Frontal cortex (tissue), 4 donors: ENCODE data around the gene SVOP. TPM values are rescaled to one million over a fixed set of nuclear protein-coding genes. Genes with fewer than 3 reads are reported as not detected.
"Not testable (repeated sequence)": the region's sequence is repeated elsewhere in the genome, so short reads cannot be mapped to it uniquely, and the experiment has no call there.

Experiments
- DNase-seq, 2 donors: peaks; one replicate each; pipeline ENCODE4 v3.0.0; 2012; ENCODE audit warnings: low spot score in 2 of 2
- FAIRE-seq: peaks from 2 replicates; lab custom pipeline; 2012; peaks lifted over from hg19 to GRCh38; lab: Jason Lieb, UNC
- total RNA-seq: library from RNA; depleted of rRNA; stranded (reverse); fragments of >200 nt; gene quantifications from one replicate; pipeline ENCODE4 v1.2.3, GENCODE V29; 2014
- donor health status: control.
- donor health status: control.
- donor health status: control.

Gene SVOP, protein sequence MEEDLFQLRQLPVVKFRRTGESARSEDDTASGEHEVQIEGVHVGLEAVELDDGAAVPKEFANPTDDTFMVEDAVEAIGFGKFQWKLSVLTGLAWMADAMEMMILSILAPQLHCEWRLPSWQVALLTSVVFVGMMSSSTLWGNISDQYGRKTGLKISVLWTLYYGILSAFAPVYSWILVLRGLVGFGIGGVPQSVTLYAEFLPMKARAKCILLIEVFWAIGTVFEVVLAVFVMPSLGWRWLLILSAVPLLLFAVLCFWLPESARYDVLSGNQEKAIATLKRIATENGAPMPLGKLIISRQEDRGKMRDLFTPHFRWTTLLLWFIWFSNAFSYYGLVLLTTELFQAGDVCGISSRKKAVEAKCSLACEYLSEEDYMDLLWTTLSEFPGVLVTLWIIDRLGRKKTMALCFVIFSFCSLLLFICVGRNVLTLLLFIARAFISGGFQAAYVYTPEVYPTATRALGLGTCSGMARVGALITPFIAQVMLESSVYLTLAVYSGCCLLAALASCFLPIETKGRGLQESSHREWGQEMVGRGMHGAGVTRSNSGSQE
- total RNA-seq: 40.8 TPM

DNA sequence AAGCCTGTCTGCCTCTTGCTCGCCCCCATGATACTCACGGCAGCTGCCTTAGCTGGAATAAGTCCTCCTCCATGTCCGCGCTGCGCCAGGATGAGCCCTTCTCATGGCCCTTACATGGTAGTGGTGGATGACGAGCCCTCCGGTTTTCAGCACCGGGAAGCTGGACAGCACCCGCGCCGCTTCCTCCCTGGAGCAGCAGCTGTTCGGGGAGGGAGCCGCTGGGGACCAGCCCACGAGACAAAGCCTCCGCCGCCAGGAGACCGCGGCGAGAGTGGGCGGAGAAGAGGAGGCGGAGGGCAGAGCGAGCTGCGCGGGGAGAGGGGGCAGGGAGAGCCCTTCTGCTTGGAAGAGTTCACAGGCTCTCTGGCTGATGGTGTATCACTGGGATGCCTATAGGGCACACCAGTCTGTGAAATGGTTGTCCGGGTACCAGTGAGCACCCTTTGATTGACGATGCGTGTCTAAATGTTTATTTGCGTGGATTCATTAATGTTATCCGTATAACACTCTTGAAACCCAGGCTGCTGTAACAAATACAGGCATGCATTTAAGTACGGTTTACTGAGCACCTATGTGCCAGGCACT lies at the start of gene SVOP:
Gene SVOP (minus strand): TSS at position 273 of the 585 bp plus-strand sequence. CDS start 200 bp downstream, at position 73.
- FAIRE-seq: no peak

DNA sequence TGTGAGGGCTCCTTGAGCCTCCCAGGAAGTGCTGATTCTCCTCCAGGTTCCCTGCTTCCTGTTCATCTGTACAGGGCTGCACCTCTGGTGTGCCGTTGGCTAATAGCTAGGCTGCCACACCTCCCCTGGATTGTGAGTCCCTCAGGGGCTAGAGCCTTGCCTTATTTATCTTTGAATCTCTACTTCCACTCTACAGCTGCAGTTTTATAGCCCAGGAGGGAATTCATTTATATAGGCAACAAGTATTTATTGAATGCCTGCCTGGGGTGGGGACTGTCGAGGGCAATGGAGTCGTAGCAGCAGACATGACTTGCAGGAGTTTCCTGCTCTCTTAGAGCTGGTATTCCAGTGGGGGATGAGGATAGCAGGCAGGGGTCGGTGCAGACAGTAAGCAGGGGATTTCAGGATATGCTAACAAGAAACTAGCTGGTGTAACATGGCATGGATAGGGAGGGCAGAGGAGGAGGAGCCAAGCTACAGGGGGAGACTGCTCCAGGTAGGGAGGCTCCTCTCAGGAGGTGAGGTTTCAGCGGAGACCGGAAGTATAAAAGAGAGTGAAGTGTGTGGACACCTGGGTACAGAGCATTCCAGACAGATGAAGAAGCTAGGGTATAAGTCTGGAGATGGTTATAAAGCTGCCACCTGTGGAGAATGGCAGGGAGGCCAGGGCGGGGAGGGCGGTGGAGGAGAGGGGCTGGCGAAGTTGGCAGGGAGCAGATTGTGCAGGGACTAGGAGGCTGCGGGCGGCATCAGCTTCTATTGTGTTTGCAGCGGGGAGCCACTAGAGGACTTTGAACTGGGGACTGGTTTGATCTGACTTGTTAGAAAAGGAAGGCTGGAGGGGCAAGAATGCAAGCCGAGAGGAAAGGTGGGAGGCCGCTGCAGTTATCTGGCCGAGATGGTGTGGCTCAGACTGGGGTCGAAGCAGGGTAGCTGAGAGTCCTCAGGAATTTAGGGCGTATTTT lies 48.7 kb upstream of the SVOP start:
- no peak for DNase-seq
- FAIRE-seq: no peak

More for the DNA sequence above, at the start of gene SVOP:
- DNase-seq: peak; percentile 53 to 74

DNA sequence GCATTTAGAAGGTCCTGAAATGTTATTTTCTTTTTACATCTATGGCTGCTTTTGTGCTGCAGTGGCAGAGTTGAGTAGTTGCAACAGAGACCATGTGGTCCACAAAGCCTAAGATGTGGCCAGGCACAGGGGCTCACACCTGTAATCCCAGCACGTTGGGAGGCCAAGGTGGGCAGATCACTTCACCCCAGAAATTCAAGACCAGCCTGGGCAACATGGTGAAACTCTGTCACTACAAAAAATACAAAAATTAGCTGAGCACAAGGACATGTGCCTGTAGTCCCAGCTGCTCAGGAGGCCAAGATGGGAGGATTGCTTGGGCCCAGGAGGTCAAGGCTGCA lies 45.0 kb upstream of the SVOP start:
- FAIRE-seq (no peak), DNase-seq (no peak)

DNA sequence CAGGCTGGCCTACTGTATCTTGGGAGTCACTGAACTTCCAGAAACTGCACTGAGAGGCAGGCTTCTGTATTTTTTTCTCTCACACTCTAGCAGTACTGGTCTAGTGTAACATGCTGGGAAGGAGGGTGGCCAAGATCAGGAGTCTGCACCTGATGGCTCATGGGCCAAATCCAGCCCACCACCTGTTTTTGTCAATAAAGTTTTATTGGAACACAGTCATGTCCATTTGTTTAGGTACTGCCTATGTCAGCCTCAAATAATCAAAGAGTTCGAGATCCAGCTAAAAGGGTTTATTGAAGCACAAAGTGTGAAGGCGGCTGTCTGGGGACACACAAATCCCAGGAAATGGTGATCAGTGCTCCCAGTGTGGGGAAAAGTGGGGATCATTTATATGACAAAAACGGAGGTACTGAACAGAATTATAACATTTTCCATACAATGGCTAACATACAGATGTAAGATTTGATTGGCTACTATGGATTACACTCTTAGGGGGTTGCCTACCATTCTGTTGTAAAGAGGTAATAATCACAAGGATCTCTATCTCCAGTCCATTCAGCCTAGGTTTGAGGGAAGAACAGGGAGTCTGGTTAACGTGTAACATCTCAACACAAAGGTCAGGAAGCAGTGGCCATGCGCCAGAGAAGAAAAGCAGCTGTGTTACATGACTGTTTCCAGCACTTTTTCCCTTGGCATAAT lies 44.4 kb upstream of the SVOP start:
- FAIRE-seq (no peak), DNase-seq (no peak)

DNA sequence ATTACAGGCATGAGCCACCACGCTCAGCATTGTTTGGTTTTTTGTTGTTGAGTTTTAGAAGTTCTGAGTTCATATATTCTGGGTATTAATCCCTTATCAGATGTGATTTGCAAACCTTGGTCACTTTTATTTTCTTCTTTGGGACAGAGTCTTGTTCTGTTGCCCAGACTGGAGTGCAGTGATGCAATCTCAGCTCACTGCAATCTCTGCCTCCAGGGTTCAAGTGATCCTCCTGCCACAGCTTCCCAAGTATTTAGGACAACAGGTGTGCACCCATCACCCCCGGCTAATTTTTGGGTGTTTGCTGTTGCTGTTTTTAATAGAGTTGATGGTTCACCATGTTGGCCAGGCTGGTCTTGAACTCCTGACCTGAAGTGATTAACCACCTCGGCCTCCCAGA lies 43.3 kb upstream of the SVOP start:
- FAIRE-seq: no peak
- DNase-seq: no peak

DNA sequence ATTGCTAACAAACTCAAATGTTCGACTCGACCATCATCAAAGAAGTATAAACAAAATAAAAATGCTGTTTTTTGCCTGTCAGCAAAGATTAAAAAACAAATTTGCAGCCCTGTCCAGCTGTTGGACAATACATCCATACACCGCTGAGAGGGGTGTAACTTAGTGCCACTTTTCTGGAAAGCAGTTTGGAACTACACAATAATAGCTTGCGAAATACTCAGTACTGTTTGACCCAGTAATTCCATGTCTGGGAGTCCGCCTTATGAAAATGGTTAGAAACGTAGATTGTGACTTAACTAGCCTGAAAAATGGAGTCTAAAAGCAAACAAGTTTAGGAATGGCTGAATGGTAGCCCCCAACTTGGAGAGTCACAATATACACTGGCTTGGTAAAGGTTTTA lies 37.9 kb upstream of the SVOP start:
- DNase-seq (no peak), FAIRE-seq (no peak)

DNA sequence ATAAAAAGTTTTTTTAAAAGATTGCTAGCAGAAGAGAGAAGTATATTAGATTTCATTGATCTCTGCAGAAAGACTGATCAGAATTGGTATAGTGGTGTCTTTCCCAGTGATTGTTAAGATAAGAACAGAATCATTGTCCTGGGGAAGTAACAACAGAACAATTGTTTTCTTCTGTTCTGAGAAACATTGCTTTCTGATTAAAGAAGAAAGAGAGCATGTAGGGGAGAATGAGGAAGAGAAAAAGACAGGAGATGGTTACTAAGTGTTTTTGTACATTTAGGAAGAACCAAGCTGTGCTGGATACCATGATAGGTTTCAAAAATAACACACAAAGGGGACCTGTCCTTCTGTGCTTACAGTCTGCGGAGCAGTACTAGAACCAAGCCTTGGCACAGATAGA lies 36.5 kb upstream of the SVOP start:
- DNase-seq: peak in 1 of 2 donors; percentile 41
- no peak for FAIRE-seq

DNA sequence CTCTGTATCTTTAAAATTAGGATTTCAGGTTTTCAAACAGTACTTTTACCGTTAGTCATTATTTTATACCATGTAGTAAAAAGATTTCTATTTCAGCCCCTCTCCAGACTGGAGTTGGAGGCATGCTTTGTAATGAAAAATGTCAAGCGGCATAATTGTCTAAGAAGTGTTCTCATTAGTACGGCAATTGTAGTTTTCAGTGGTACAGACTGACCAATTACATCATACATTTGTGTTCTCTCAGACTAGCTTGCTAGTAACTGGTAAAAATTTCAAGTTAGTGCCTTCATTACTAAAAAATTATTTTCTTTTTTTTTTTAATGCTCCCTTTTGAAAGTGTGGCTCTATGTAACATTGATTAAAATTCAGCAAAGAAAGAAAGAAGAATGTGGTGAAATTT lies 36.0 kb upstream of the SVOP start:
- FAIRE-seq: peak; percentile 60

DNA sequence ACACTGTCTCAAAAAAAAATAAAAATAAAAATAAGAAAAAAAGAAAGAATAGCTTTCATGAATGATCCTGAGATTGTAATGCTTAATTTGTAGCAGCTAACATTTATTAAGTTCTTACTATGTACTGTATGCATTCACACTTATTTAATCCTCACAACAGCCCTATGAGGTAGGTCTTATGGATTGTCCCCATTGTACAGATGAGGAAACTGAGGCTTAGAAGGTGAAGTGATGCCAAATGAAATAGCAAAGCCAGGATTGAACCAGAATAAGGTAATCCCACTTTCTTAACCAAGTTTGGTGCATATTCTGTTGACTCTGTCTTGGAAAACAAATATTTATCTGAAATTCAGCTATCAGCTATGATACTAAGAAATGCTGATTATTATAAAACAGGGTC lies 33.7 kb upstream of the SVOP start:
- no peak for FAIRE-seq

More for the DNA sequence above, 36.0 kb upstream of the SVOP start:
- DNase-seq: no peak

DNA sequence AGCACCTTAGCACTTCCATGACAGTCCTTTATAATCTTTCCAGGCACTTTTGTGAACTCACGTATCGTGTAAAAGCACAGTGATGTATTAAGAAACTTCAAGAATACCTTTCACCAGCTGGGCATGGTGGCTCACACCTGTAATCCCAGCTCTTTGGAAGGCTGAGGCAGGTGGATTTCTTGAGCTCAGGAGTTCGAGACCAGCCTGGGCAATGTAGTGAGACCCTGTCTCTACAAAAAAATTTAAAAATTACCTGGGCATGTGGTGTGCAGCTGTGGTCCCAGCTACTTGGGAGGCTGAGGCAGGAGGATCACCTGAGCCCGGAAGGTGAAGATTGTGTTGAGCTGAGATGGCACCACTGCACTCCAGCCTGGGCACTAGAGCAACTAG lies 33.3 kb upstream of the SVOP start:
- FAIRE-seq, DNase-seq: not testable (repeated sequence)

More for the DNA sequence above, 33.7 kb upstream of the SVOP start:
- no peak for DNase-seq

DNA sequence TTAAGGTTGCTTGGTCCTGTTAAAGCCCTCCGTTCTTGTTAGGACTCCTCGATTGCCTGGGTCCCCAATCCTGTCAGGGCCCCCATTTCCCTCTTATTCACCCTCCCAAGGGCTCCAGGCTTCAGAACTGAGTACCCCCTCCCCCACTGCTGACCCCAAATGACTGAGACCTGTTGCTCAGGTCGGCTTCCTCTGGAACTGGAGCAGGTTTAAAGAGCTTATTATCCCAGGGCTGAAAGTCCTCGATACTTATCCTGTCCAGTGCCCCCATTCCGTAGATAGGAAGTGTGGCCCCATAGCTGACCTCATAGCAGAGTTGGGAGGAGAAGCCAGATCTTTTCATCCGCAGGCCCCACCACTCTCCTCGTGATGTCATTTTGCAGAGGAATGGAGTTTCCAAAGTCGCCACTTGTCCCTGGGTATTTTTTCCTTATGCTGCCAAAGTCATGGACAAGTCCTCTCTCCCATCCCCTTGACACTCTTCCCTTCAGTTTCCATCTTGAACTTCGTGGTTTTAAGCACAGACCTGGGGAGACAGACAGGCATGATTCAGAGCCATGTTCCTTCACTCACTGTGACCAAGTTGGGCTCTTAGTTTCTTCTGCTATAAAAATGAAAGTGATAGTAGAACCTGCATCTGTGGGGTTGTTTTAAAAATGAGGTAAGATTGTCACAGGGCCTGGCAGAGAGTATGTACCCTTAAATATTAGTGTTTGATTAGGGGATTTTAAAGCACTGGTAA lies 32.7 kb upstream of the SVOP start:
- FAIRE-seq: no peak
- DNase-seq: no peak

DNA sequence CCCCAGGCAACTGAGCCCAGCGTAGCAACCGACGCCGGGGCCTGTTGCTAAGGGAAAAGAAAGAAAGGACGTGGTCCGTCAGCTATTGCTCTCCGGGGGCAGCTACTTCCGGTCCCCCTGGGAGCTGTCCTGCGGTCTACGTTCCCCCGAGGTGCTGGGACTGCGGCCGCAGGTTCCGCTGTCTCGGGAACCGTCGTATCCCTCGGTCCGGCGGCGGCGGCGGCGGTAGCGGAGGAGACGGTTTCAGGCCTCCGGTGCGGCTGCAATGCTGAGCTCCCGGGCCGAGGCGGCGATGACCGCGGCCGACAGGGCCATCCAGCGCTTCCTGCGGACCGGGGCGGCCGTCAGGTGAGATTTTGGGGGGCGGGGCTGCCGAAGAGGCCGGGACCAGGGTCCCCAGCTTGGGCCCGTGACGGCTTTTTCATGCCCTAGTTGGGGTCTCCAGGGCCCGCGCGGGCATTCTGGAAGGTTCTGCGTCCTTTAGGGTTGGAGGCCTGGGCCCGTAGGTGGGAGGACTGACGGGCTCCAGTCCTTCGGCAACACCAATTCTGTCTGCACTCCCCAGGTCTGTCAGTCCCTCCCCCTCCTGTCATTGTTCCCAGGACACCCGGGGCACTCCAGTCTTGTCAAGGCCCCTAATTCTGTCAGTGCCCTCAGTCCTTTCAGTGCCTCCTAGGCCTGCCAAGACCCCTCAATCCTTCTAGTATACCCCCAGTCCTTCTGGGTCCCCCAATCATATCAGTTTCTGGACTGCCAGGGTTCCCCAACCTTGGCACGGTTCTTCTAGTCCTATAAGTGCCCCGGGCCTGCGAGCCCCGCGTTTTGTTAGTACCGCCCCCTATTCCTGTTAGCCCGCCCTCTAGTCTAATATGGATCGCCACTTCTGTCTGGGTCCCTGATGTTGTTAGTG lies 31.8 kb upstream of the SVOP start, which contains the start of gene USP30:
Gene USP30 (plus strand): TSS at position 163 of the 910 bp plus-strand sequence. CDS start 103 bp downstream, at position 266.
- DNase-seq (peak; percentile 86 to 92), FAIRE-seq (no peak)

DNA sequence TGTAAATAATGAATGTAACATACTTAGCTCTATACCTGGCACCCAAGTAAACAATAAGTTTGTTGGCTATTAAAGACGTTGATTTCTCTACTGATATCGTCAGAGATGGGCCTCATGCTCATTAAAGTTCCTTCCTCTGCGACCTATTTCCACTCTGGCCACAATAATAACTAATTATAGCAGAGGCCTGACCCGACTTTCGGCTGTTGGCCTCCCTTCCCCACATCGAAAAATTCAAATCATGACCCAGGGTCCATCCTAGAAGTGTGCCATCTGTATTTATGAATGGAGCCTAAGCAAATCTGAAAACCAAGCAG lies 31.2 kb upstream of the SVOP start:
- FAIRE-seq (no peak), DNase-seq (no peak)

DNA sequence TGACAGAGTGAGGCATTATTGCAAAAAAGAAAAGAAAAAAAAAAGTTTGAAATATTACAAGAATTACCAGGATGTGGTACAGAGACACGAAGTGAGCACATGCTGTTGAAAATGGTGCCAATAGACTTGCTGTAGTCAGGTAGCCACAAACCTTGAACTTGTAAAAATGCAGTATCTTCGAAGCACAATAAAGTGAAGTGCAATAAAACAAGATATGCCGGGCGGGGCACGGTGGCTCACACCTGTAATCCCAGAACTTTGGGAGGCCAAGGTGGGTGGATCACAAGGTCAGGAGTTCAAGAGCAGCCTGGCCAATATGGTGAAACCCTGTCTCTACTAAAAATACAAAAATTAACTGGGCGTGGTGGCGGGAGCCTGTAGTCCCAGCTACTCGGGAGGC lies 28.9 kb upstream of the SVOP start:
- not testable (repeated sequence) for DNase-seq, FAIRE-seq

DNA sequence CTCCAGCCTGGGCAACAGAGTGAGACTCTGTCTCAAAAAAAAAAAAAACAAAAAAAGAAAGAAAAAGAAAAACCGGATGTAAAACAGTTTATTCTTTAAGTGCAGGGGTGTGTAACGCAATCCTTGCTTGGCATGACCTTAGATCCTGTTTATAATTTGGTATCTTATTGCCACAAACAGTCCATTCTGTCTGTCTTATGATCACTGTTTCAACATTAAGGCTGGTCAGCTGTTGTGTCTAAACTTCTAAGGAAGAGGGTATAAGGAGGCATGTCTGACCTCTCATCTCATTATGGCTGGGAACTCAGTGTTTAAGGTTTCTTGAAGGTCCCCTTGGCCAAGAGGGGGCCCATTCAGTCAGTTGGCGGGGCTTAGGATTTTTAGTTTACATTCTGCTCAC lies 27.8 kb upstream of the SVOP start:
- not testable (repeated sequence) for FAIRE-seq, DNase-seq

DNA sequence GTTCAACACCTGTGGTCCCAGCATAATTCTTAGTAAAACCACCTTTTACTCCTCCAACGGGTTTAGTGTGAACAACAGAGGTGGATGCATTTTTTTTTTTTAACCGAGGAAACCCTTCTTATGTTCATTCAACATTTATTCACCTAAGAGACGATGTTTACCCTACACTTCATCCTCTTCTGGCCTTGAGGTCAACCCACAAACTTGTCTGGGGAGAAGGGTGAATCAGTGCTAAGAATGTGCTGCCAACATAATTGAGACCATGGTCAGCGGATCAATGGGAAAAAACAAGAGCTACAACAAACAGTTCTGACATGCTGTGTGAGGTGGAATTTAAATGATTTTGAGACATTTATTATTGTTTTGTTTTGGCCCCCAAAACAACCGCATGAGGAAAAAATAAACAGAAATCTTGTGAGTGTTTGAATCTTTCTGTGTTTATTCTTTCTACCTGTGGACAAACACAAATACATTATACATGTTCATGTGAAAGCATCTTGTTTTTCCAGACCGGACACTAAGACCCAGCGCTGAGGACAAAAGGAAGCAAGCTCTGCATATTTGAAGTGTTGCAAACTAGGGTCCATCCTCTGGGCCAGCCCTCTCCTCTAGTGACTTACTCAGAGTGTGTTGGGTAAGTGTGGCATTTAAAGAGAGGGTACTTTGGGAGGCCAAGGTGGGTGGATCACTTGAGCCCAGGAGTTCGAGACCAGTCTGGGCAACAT lies 26.4 kb upstream of the SVOP start:
- no peak for FAIRE-seq
- DNase-seq: no peak

DNA sequence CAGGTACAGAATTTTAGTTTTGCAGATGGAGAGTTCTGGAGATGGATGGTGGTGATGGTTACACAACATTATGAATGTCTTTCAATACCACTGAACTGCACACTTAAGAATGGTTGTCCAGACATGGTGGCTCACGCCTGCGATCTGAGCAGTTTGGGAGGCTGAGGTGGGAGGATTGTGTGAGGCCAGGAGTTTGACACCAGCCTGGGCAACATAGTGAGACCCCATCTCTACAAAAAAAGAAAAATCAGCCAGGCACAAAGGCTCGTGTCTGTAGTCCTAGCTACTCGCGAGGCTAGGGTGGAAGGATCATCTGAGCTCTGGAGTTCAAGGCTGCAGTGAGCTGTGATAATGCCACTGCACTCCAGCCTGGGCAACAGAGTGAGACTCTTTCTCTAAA lies 23.4 kb upstream of the SVOP start:
- FAIRE-seq: no peak
- DNase-seq: no peak
